GM12865 (cell line): ENCODE results near the gene NFATC3.
A peak's percentile ranks its signal among the peaks of the same experiment; 100 is the strongest.
"Not testable (repeated sequence)": the region's sequence is repeated elsewhere in the genome, so short reads cannot be mapped to it uniquely, and the experiment has no call there.

Source experiments
- DNase-seq: peaks from one replicate; pipeline ENCODE4 v3.0.0; 2010; ENCODE audit warnings: low read depth
- H3K4me3 ChIP-seq: 2 replicates; pipeline ENCODE4 v1.5.1; 2011; ENCODE audit warnings: mild to moderate bottlenecking, low read depth, low read length, control low read depth
- TF ChIP-seq, protein P1 (sequence below): IDR thresholded peaks from 2 replicates; pipeline ENCODE4 v1.5.1; 2011; ENCODE audit warnings: low read length, control low read depth, low read depth, inconsistent platforms; ENCODE audit not compliant: insufficient read depth; ENCODE audit errors: missing control alignments

The NFATC3 gene

DNA sequence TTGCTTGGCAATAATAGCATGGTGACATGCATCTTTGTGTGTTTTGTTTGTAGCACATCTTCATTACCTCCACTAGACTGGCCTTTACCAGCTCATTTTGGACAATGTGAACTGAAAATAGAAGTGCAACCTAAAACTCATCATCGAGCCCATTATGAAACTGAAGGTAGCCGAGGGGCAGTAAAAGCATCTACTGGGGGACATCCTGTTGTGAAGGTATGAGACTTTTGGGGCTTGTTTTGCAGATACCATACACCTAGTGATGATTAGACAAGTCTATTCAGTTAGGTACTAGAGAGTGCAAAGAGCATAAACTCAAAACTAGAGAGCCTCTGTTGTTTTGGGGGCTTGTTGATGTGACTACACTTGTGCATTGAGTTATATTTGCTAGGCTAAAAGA is 41.2 kb downstream of the NFATC3 start:
- DNase-seq, result peak; percentile 81
- TF ChIP-seq, protein P1, sequence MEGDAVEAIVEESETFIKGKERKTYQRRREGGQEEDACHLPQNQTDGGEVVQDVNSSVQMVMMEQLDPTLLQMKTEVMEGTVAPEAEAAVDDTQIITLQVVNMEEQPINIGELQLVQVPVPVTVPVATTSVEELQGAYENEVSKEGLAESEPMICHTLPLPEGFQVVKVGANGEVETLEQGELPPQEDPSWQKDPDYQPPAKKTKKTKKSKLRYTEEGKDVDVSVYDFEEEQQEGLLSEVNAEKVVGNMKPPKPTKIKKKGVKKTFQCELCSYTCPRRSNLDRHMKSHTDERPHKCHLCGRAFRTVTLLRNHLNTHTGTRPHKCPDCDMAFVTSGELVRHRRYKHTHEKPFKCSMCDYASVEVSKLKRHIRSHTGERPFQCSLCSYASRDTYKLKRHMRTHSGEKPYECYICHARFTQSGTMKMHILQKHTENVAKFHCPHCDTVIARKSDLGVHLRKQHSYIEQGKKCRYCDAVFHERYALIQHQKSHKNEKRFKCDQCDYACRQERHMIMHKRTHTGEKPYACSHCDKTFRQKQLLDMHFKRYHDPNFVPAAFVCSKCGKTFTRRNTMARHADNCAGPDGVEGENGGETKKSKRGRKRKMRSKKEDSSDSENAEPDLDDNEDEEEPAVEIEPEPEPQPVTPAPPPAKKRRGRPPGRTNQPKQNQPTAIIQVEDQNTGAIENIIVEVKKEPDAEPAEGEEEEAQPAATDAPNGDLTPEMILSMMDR, result no peak
- no peak overlapping the region for H3K4me3 ChIP-seq

DNA sequence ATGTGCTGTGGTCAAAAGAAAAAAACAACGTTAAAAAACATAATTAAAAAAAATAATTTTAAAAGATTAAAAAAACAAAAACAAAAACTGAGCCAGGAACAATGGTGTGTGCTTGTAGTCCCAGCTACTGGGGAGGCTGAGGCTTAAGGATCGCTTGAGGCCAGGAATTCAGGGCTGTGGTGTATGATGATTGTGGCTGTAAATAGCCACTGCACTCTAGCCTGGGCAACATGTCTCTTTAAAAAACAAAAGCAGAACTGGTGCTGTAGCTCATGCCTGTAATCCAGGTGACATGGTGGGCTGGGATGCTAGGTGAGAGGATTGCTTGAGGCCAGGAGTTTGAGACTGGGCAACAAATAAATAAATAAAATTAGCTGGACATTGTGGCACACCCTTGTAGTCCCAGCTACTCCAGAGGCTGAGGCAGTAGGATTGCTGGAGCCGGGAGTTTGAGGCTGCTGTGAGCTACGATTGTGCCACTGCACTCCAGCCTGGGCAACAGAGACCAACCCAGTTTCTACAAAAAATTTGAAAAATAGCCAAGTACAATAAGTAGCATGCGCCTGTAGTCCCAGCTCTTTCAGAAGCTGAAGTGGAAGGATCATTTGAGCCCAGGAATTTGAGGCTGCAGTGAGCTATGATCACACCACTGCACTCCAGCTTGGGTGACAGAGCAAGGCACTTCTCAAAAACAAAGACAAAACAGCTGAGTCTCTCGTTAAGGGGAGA is 43.6 kb downstream of the NFATC3 start:
- no peak for DNase-seq
- TF ChIP-seq, protein P1, result no peak
- no peak overlapping the region for H3K4me3 ChIP-seq

DNA sequence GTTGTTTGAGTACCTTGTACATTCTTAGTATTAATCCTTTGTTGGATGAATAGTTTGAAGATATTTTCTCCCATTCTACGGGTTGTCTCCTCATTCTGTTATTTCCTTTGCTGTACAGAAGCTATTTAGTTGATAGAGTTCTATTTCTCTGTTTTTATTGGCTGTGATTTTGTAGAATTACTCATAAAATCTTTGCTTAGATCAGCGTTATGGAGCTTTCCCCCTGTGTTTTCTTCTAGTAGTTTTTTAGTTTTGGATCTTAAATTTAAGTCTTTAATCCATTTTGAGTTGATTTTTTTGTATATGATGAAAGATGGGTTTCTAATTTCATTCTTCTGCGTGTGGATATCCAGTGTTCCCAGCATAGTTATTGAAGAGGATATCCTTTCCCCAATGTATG is 45.4 kb downstream of the NFATC3 start:
- no peak for DNase-seq
- H3K4me3 ChIP-seq, result no peak overlapping the region
- TF ChIP-seq, protein P1, result no peak

DNA sequence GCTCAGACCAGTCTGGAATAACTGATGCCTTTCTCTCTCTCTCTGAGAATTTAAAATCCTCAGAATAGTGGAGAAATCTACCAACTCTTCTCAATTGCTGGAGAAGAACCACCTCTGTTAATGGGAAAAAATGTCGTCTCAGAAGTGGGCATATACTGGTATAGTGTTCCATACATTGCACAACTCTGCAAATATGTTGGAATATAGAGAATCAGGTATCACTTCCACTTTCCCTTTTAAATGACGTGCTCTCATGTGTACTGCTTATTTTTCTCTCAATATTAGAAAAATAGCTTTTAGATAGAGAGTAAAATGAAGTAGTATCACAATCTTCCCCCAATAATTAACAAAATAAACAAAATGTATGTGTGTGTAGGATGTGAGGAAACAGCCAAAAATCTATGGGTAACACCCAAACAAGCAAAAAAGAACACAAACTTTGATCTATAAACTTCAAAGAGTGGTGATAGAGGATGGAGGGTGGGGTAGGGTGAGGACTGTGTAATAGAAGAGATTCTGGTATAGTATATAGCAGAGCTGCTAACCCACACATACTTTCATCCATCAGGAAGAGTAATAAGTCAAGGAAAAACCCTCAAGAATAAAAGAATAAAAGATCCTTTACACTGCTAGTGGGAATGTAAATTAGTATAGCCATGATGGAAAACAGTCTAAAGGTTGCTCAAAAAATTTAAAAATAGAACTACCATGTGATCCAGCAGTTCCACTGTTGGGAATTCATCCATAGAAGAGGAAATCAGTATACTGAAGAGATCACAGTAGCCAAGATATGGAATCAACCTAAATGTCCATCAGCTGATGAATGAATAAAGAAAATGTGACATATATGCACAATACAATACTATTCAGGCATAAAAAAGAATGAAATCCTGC is 46.9 kb downstream of the NFATC3 start:
- DNase-seq, result no peak
- no peak overlapping the region for H3K4me3 ChIP-seq
- TF ChIP-seq, protein P1, result no peak

DNA sequence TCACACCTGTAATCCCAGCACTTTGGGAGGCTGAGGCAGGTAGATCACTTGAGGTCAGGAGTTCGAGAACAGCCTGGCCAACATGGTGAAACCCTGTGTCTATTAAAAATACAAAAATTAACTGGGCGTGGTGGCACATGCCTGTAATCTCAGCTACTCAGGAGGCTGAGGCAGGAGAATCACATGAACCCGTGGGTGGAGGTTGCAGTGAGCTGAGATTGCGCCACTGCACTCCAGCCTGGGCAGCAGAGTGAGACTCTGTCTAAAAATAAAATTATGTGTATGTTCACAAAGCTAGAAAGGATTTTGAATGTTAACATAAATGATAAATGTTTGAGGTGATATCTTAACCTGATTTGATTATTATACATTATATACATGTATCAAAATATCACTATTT is 47.8 kb downstream of the NFATC3 start:
- DNase-seq, H3K4me3 ChIP-seq: not testable (repeated sequence)

DNA sequence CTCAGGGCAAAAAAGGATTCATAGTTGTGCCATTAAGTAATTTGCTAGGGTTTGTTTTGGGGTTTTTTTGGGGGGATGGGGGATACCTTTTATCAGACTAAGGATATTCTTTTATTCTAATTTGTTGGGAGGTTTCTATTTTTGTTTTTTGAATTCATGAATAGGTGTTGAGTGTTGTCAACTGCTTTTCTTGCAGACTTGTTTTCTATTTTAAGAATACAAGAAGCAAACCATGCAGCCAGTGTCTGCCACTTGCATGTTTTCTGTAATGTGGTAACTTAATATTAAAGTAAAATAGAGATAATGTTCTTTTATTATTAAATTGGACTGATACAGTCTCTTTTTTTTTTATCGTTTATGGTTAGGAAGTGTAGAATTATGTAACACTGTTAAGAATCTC is 49.5 kb downstream of the NFATC3 start:
- DNase-seq, result no peak
- TF ChIP-seq, protein P1, result no peak
- no peak overlapping the region for H3K4me3 ChIP-seq

DNA sequence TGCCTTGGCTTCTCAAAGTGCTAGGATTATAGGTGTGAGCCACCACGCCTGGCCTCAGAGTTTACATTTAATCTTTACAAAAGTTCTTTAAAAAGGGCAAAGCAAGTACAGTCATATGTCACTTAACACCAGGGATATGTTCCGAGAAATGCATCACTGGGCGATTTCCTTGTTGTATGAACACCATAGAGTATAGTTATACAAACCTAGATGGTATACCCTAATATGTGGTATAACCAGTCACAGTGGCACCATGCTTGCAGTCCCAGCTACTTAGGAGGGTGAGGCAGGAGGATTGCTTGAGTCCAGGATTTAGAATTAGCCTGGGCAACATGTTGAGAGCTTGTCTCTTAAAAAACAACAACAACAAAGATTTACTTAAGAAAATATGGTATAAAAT is 51.3 kb downstream of the NFATC3 start:
- DNase-seq, result no peak
- TF ChIP-seq, protein P1, result no peak
- no peak overlapping the region for H3K4me3 ChIP-seq
